Stimulated activated CD8-positive, alpha-beta memory T cell treated with anti-CD3 and anti-CD28 coated beads, Interleukin-2, amount 100 ng/mL, for 1 hour (primary cell): ENCODE results near the gene RCOR1.
A peak's percentile ranks its signal among the peaks of the same experiment; 100 is the strongest.

Experiments
- DNase-seq, 2 donors: peaks; one replicate each; pipeline ENCODE4 v3.0.0-alpha.2; 2020; ENCODE audit warnings: low read depth in 2 of 2

RCOR1 gene

DNA sequence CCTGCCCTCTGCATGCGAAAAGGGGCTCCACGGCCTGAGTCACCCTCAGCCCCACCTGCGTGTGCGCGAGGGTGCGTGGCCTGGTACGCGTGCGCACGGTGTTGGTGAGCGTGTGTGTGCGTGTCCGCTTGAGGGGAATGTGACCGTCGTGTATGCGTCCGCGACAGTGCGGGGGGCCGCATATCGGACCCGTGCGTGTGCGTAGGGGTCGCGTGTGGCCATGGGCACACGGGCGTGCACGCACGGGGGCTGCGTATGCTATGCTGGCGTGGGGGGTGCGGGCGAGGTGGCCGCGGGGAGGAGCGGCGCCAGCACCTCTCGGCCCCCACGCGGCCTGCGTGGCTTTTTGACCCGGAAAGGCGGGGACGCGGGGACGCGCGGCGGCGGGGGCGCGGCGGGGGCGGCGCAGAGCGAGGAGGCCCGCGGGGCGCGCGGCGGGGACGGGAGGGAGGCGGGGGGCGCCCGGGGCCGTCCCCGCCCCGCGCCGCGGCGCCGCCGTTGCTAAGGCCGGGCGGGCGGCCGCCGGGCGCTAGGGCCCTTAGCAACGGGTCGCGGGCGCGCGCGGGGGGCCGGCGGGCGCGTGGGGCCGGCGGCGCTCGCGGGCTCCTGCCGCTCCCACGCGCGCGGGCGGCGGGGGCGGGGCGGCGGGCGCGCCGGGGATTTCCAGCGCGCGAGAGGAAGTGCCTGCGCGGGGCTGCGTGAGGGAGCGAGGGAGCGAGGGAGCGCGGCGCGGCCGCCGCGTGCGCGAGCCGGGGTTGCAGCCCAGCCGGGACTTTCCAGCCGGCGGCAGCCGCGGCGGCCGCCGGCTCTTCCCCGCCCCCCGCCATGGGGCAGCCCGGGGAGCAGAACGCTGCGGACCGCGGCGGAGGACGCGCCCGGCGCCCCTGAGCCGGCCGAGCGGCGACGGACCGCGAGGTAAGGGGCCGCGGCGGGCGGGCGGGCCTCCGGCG lies 184.6 kb downstream of the RCOR1 start, which contains the start of gene TRAF3:
TRAF3 (plus strand) TSS at position 689 of the 950 bp plus-strand sequence. CDS start 92,753 bp downstream, outside the sequence.
- DNase-seq: peak; percentile 73 to 81

GRCh38 chr14:102777711-102778337 lies 185.4 kb downstream of the RCOR1 start:
- no peak for DNase-seq

DNA sequence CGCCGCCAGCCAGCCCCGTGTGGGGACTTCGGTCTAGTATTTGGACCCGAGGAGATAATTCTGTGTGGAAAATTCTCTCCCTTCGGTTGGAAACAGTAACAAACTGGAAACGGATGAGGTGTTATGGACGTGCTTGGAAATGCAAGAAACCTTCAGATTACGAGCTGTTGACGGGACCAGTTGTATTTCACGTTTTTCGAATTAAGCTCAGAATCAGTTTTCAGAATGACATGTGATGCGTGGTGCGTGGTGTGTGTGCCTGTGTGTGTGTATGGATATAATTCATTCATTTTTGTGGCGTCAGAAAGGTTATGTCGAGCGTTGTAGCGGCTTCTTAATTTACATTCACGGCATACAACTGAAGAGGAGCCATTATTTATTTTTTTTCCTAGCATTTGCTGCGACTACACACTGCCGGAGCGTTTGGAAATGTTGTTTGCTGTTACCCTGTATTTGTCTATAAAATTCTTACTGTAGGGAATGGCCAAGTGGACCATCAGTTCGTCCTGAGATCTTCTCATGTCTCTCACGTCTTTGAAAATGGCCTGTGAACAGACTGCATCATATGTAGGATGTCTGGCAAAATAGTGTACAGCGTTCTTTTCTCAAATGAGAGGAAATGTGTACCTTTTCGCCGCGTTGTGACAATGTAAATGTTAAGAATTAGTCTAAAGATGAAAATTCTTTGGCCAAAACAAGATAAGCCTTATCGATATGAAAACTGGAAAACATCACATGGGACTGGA lies 186.1 kb downstream of the RCOR1 start:
- no peak for DNase-seq

GRCh38 chr14:102779084-102779462 lies 186.6 kb downstream of the RCOR1 start:
- DNase-seq: no peak

DNA sequence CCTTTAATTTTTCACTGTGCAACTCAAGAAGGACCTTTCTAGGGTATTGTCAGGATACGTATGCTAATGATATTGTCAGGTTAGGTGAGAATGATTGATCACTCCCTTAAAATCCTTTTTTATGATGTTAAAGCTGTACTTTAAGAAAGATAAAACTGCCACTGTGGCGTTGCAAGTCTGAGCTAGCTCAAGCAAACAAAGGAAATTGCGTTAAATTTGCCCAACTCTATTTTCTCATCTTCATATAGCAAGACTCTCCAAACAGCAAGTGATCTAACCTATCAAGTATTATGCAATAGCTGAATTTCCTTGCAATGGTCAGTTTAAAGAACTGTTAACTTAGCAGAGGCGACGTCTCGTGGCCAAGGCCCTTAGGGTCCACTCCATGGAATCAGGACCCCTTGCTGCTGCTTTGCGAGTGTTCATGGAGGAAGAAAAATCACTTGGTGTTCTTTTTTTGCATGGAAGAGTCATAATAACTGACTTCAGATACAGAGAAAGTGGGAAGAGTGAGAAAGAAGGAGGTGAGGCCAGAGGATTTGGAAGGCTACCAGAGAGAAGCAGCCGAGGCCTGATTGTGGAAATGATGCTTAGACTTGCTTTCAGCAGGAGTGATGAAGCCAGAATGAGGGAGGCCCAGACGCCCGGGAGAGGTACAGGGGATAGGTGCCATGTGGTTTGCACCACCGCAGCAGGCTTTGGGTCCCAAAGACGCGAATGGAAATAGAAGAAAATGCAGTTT lies 187.3 kb downstream of the RCOR1 start:
- no peak for DNase-seq
